LNCaP clone FGC (cell line): Measurements from ENCODE around the gene SPTB.

ENCODE experiments used
- DNase-seq: peaks from one replicate; pipeline ENCODE4 v3.0.0-alpha.2; 2011; ENCODE audit warnings: low read depth
- H3K4me3 ChIP-seq: 2 replicates; pipeline ENCODE4 v1.5.1; 2011; ENCODE audit warnings: mild to moderate bottlenecking, low read depth, low read length, control low read depth
- CTCF ChIP-seq: IDR thresholded peaks from 2 replicates; pipeline ENCODE4 v1.5.1; 2012; ENCODE audit warnings: mild to moderate bottlenecking; ENCODE audit not compliant: control insufficient read depth, insufficient read depth; ENCODE audit errors: extremely low read depth

The SPTB gene

GRCh38 chr14:64879635-64880220 lies at the start of gene SPTB:
Gene SPTB (minus strand): TSS chr14:64879907. CDS start chr14:64823094, 56,813 bp downstream.
- TF ChIP-seq CTCF = no peak
- DNase-seq = no peak
- peak within 1 kb of the TSS; percentile 50 for H3K4me3 ChIP-seq

- DNase-seq = no peak
- no peak overlapping the region for H3K4me3 ChIP-seq
- no peak for TF ChIP-seq CTCF
Measured at GRCh38 chr14:64929014-64929359, 49.3 kb upstream of the SPTB start.

DNA sequence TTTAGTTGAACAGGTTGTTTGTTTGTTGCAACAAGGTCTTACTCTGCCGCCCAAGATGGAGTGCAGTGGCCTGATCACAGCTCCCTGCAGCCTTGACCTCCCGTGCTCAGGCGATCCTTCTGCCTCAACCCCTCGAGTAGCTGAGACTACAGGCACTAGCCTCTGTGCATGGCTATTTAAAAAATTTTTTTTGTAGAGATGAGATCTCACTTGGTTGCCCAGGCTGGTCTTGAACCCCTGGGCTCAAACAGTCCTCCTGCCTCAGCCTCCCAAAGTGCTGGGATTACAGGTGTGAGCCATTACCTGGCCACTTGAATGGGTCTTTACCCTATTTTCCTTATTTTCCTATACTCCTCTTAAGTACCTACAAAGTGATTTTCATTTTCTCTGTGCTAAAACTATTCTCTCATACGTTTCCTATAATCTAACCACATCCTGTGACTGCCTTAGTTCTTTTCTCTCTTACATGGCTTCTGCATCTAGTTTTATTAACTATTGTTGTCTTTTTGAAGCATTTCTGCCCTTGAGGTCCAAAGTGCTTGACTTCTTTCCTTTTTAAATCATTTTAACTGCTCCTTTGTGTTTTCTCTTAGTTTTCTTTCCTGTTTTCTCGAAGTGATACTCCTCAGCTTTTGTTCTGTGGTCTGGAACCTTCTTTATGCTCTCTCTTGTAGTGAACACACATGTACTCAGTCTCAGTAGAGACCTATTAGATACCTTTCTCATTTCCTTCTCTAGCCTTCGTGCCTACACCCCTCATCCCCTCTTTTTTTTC lies 48.7 kb upstream of the SPTB start:
- no peak overlapping the region for H3K4me3 ChIP-seq
- no peak for DNase-seq
- TF ChIP-seq CTCF = no peak

DNA sequence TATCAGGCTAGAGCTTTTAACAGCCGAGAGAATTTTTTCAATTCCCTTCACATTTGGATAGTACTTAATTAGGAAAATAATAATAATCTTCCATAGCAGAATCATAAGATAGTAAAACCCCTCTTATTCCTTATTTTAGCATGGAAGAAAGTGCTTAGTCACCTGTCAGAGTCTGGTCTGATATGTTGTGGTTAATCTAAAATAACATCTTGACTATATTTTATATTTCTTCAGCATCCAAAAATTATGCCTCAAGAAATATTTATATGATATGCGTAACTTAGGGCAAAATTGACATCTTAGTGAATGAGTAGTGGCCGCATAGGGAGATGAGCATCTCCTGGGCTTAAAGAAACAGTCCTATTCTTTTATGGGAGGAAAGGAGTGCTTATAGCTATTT lies 47.3 kb upstream of the SPTB start:
- DNase-seq = no peak
- no peak overlapping the region for H3K4me3 ChIP-seq
- no peak for TF ChIP-seq CTCF

DNA sequence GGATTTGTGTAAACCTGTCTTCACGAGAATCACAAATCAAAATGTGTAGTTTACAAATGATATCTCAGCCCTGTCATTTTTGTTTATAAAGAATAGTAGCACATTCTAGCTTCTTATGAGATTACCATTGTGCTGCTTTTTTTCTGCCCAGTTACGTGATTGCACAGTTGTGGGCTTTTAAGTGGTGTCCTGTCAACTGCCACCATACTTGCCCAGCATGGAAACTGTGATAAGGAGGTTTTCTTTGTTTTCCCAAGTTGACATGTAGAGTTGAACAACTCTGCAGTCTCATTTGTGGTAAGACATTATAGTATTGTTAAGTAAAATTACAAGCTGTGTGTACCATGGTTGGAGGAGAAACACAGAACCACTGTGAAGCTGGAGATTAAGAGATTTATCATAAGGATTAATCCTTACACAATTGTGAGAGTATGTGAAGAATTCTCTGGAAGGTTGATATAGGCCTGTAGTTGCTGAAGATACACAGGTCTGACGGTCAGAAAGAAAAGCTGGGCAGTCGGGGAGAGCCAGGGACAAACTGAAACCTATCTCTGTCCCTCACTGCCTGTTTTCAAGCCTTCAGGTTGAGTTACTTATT lies 46.8 kb upstream of the SPTB start:
- TF ChIP-seq CTCF = no peak
- H3K4me3 ChIP-seq = no peak overlapping the region

GRCh38 chr14:64923015-64923414 lies 43.3 kb upstream of the SPTB start:
- no peak for TF ChIP-seq CTCF

More for the DNA sequence above, 46.8 kb upstream of the SPTB start:
- DNase-seq = no peak

More at GRCh38 chr14:64923015-64923414, 43.3 kb upstream of the SPTB start:
- H3K4me3 ChIP-seq = no peak overlapping the region
- DNase-seq = no peak
